Glutamatergic neuron (in vitro differentiated cells): Measurements from ENCODE around the gene IER2. TPM values are rescaled to one million over a fixed set of nuclear protein-coding genes. Genes with fewer than 3 reads are reported as not detected.

Experiments used
- DNase-seq: peaks from one replicate; pipeline ENCODE4 v3.0.0; 2022
- H3K27ac Mint-ChIP-seq: one replicate; pipeline ENCODE4 v1.8.0; 2020; ENCODE audit warnings: mild to moderate bottlenecking, mixed read lengths, inconsistent platforms; ENCODE audit not compliant: unreplicated experiment
- H3K27me3 Mint-ChIP-seq: one replicate; pipeline ENCODE4 v1.8.0; 2020; ENCODE audit warnings: mild to moderate bottlenecking, moderate library complexity, mixed read lengths, inconsistent platforms; ENCODE audit not compliant: unreplicated experiment
- H3K36me3 Mint-ChIP-seq: one replicate; pipeline ENCODE4 v1.8.0; 2020; ENCODE audit warnings: mild to moderate bottlenecking, mixed read lengths, inconsistent platforms; ENCODE audit not compliant: unreplicated experiment
- H3K4me1 Mint-ChIP-seq: one replicate; pipeline ENCODE4 v1.8.0; 2020; ENCODE audit warnings: mild to moderate bottlenecking, low read depth, mixed read lengths, inconsistent platforms; ENCODE audit not compliant: unreplicated experiment
- H3K4me3 Mint-ChIP-seq: one replicate; pipeline ENCODE4 v1.8.0; 2020; ENCODE audit warnings: mild to moderate bottlenecking, mixed read lengths, inconsistent platforms; ENCODE audit not compliant: unreplicated experiment
- H3K9me3 Mint-ChIP-seq: one replicate; pipeline ENCODE4 v1.8.0; 2020; ENCODE audit warnings: mild to moderate bottlenecking, moderate library complexity, mixed read lengths, inconsistent platforms; ENCODE audit not compliant: unreplicated experiment
- CTCF ChIP-seq: fragments of 200-600 bp; sonication (generic); IDR thresholded peaks from one replicate; pipeline ENCODE4 v1.5.0; 2021; ENCODE audit not compliant: partially characterized antibody, unreplicated experiment
- total RNA-seq: library from RNA; stranded (reverse); fragmentation: NEBNext Ultra II Directional; extraction: Animal tissue kit (Norgen Biotek cat#: 25700); gene quantifications from one replicate; pipeline ENCODE4 v1.2.1, GENCODE V29; 2021; ENCODE audit not compliant: unreplicated experiment

Gene IER2
- total RNA-seq, 1 donor from 2014 or later: 109 TPM

- Mint-ChIP-seq H3K9me3 (peaks cover 35% of the 10 kb centered on the region), H3K27ac (peak overlapping the region; percentile 98), H3K27me3 (peaks cover 32% of the 10 kb centered on the region), H3K36me3 (no peaks in the 10 kb centered on the region), H3K4me3 (peak overlapping the region; percentile 97), H3K4me1 (peaks cover 8% of the 10 kb centered on the region)
- no peak for TF ChIP-seq CTCF
- DNase-seq: peak; percentile 95
These were observed 1.6 kb downstream of the IER2 start for GRCh38 chr19:13151605-13152355.

- H3K9me3 Mint-ChIP-seq: peaks cover 34% of the 10 kb centered on the region
- peaks cover 35% of the 10 kb centered on the region for H3K27me3 Mint-ChIP-seq
- DNase-seq: no peak
- H3K4me1 Mint-ChIP-seq: peaks cover 8% of the 10 kb centered on the region
- no peak for TF ChIP-seq CTCF
- H3K4me3 Mint-ChIP-seq: peak overlapping the region; percentile 96
- H3K27ac Mint-ChIP-seq: peak overlapping the region; percentile 98
- H3K36me3 Mint-ChIP-seq: no peaks in the 10 kb centered on the region
These were observed 2.3 kb downstream of the IER2 start for GRCh38 chr19:13152356-13152973.

- DNase-seq: peak; percentile 95
- H3K4me3 Mint-ChIP-seq: peak overlapping the region; percentile 96
- peak overlapping the region; percentile 98 for H3K27ac Mint-ChIP-seq
- no peak for TF ChIP-seq CTCF
- peaks cover 34% of the 10 kb centered on the region for H3K9me3 Mint-ChIP-seq
- H3K36me3 Mint-ChIP-seq: no peaks in the 10 kb centered on the region
- H3K4me1 Mint-ChIP-seq: peaks cover 8% of the 10 kb centered on the region
- H3K27me3 Mint-ChIP-seq: peaks cover 37% of the 10 kb centered on the region
These were observed 2.9 kb downstream of the IER2 start for GRCh38 chr19:13152974-13153568.

- peaks cover 7% of the 10 kb centered on the region for H3K4me1 Mint-ChIP-seq
- H3K9me3 Mint-ChIP-seq: peaks cover 32% of the 10 kb centered on the region
- H3K36me3 Mint-ChIP-seq: no peaks in the 10 kb centered on the region
- H3K27me3 Mint-ChIP-seq: peaks cover 34% of the 10 kb centered on the region
- no peak for TF ChIP-seq CTCF
- peak; percentile 53 for DNase-seq
- H3K27ac Mint-ChIP-seq: peak overlapping the region; percentile 98
- H3K4me3 Mint-ChIP-seq: peak overlapping the region; percentile 96
These were observed 3.5 kb downstream of the IER2 start for GRCh38 chr19:13153569-13154240.
